ENCODE data around the gene SIAH2. TPM values are rescaled to one million over a fixed set of nuclear protein-coding genes. Genes with fewer than 3 reads are reported as not detected.
A peak's percentile ranks its signal among the peaks of the same experiment; 100 is the strongest.

SIAH2 gene
- total and polyA plus RNA-seq, 9 of the 15 experiments (the other 6 are each of a cell fraction or from before 2014, with no cell fraction given), result 4.8 to 39.0 (median 29.9) TPM

GRCh38 chr3:150733373-150733935, 29.5 kb downstream of the SIAH2 start (continued):
- TF ChIP-seq TAF1 (IDR thresholded peaks at IDR 0.05; ENCODE audit: control insufficient read depth, extremely low read depth, insufficient read depth, low read length, severe bottlenecking), result peak; percentile 36
- TF ChIP-seq ZNF280A (IDR thresholded peaks at IDR 0.05; ENCODE audit: low read depth, partially characterized antibody), result no peak
- TF ChIP-seq POLR2A (conservative IDR thresholded peaks at IDR 0.05), result peak; percentile 66
- TF ChIP-seq GTF2F1 (IDR thresholded peaks at IDR 0.05; ENCODE audit: low read depth, low read length), result peak; percentile 60; the same call in 1 of the 2 replicates
- TF ChIP-seq PHF8 (IDR thresholded peaks at IDR 0.05; ENCODE audit: borderline replicate concordance, low read length), result no peak
- TF ChIP-seq RFX5 (IDR thresholded peaks at IDR 0.05; ENCODE audit: low read depth, low read length), result no peak
- no peak for TF ChIP-seq SREBF1 (IDR thresholded peaks at IDR 0.05; ENCODE audit: borderline replicate concordance, low read depth, low read length)
- no peak for TF ChIP-seq BRF1 (IDR thresholded peaks at IDR 0.05; ENCODE audit: borderline replicate concordance, extremely low read depth, insufficient read length)
- TF ChIP-seq ETV5 (CRISPR knock-in tag; IDR thresholded peaks at IDR 0.05; ENCODE audit: low read depth), result 0 out of 2 replicates have a peak, but pooled peaks have one; percentile 46
- no peak for TF ChIP-seq ZNF384 (IDR thresholded peaks at IDR 0.05; ENCODE audit: low read depth, low read length)
- no peak for TF ChIP-seq ZNF695 (CRISPR knock-in tag; IDR thresholded peaks at IDR 0.05)
- TF ChIP-seq SIN3B (IDR thresholded peaks at IDR 0.05; ENCODE audit: low read depth), result no peak
- 0 out of 2 replicates have a peak, but pooled peaks have one; percentile 38 for TF ChIP-seq MXI1 (IDR thresholded peaks at IDR 0.05; ENCODE audit: low read depth, low read length)
- peak; percentile 91 for TF ChIP-seq STAT5A (IDR thresholded peaks at IDR 0.05; ENCODE audit: borderline replicate concordance, low read length)
- no peak for TF ChIP-seq HNRNPK (IDR thresholded peaks at IDR 0.05; ENCODE audit: low read depth, low read length, poor library complexity, severe bottlenecking)
- TF ChIP-seq IFI16 (CRISPR knock-in tag; IDR thresholded peaks at IDR 0.05), result no peak
- TF ChIP-seq ESRRA (IDR thresholded peaks at IDR 0.05; ENCODE audit: borderline replicate concordance, low read depth), result peak; percentile 41; the same call in 1 of the 2 replicates
- no peak for TF ChIP-seq ZNF668 (CRISPR knock-in tag; IDR thresholded peaks at IDR 0.05)
- TF ChIP-seq HDAC1 (IDR thresholded peaks at IDR 0.05), result peak in 1 of 2 experiments; percentile 88; a peak in 2 of 4 replicates
- no peak for TF ChIP-seq ZFX (CRISPR knock-in tag; IDR thresholded peaks at IDR 0.05)
- peak; percentile 90; the same call in 1 of the 2 replicates for TF ChIP-seq CC2D1A (IDR thresholded peaks at IDR 0.05)
- no peak for TF ChIP-seq RB1 (IDR thresholded peaks at IDR 0.05; ENCODE audit: low read depth)
- TF ChIP-seq, protein P1, sequence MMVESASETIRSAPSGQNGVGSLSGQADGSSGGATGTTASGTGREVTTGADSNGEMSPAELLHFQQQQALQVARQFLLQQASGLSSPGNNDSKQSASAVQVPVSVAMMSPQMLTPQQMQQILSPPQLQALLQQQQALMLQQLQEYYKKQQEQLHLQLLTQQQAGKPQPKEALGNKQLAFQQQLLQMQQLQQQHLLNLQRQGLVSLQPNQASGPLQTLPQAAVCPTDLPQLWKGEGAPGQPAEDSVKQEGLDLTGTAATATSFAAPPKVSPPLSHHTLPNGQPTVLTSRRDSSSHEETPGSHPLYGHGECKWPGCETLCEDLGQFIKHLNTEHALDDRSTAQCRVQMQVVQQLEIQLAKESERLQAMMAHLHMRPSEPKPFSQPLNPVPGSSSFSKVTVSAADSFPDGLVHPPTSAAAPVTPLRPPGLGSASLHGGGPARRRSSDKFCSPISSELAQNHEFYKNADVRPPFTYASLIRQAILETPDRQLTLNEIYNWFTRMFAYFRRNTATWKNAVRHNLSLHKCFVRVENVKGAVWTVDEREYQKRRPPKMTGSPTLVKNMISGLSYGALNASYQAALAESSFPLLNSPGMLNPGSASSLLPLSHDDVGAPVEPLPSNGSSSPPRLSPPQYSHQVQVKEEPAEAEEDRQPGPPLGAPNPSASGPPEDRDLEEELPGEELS (CRISPR knock-in tag; IDR thresholded peaks at IDR 0.05; ENCODE audit: borderline replicate concordance), result no peak
- TF ChIP-seq ZFP36 (IDR thresholded peaks at IDR 0.05; ENCODE audit: low read depth, low read length, partially characterized antibody), result peak; percentile 56
- no peak for TF ChIP-seq THRAP3 (IDR thresholded peaks at IDR 0.05; ENCODE audit: borderline replicate concordance)
- 0 out of 2 replicates have a peak, but pooled peaks have one; percentile 19 for TF ChIP-seq HES1 (IDR thresholded peaks at IDR 0.05; ENCODE audit: low read depth)
